HUES64 (cell line): ENCODE results near the gene EIF6.

ENCODE experiments used
- H3K27ac ChIP-seq: 2 replicates; pipeline ENCODE4 v1.7.0; 2013; ENCODE audit warnings: low read depth, low read length, inconsistent platforms
- H3K27me3 ChIP-seq: 2 replicates; pipeline ENCODE4 v1.6.1; 2013; ENCODE audit warnings: mild to moderate bottlenecking, low read length; ENCODE audit not compliant: insufficient read depth
- H3K36me3 ChIP-seq: 2 replicates; pipeline ENCODE4 v1.6.1; 2013; ENCODE audit warnings: mild to moderate bottlenecking, low read length; ENCODE audit not compliant: insufficient read depth
- H3K4me1 ChIP-seq: 2 replicates; pipeline ENCODE4 v1.6.1; 2013; ENCODE audit warnings: mild to moderate bottlenecking, low read length, moderate library complexity; ENCODE audit not compliant: insufficient read depth
- H3K4me3 ChIP-seq: 2 replicates; pipeline ENCODE4 v1.5.1; 2013; ENCODE audit warnings: mild to moderate bottlenecking, low read length, moderate library complexity
- H3K9ac ChIP-seq: 2 replicates; pipeline ENCODE4 v1.6.1; 2013; ENCODE audit warnings: mild to moderate bottlenecking, low read depth, low read length
- H3K9me3 ChIP-seq: 2 replicates; pipeline ENCODE4 v1.6.1; 2013; ENCODE audit warnings: low read depth, low read length; ENCODE audit not compliant: insufficient read depth
- WGBS: fragments of 150-250, 120-280 bp; methylation state at CpG from one replicate; pipeline ENCODE4 v1.1.7; 2013; ENCODE audit warnings: missing lambda C conversion rate; 5-methylcytosine and 5-hydroxymethylcytosine counted together

The EIF6 gene

GRCh38 chr20:35292504-35293285, 8.1 kb upstream of the EIF6 start:
- H3K4me1 ChIP-seq: no peaks in the 10 kb centered on the region
- no peaks in the 10 kb centered on the region for H3K36me3 ChIP-seq
- H3K9ac ChIP-seq: no peak overlapping the region
- H3K27me3 ChIP-seq: no peaks in the 10 kb centered on the region
- no peak overlapping the region for H3K27ac ChIP-seq
- no peaks in the 10 kb centered on the region for H3K9me3 ChIP-seq
- WGBS: 90% methylated on average over 23 of the region's 23 CpGs
- H3K4me3 ChIP-seq: no peak overlapping the region

- Histone ChIP-seq H3K36me3 (no peaks in the 10 kb centered on the region), H3K4me3 (no peak within 1 kb of the TSS), H3K9ac (no peak within 1 kb of the TSS), H3K4me1 (no peaks in the 10 kb centered on the region), H3K27me3 (no peaks in the 10 kb centered on the region), H3K27ac (no peak within 1 kb of the TSS), H3K9me3 (no peaks in the 10 kb centered on the region)
- 92% methylated on average over 40 of the region's 40 CpGs for WGBS
These were observed 7.3 kb upstream of the EIF6 start, which contains the start of gene FAM83C for GRCh38 chr20:35291654-35292503. Gene FAM83C, minus strand, starts transcription at chr20:35292425. Its CDS starts 121 bp downstream, at chr20:35292304.

GRCh38 chr20:35290887-35291417, 6.4 kb upstream of the EIF6 start:
- Histone ChIP-seq H3K9me3 (no peaks in the 10 kb centered on the region), H3K4me3 (no peak overlapping the region), H3K27ac (no peak overlapping the region), H3K4me1 (no peaks in the 10 kb centered on the region), H3K27me3 (no peaks in the 10 kb centered on the region), H3K9ac (no peak overlapping the region), H3K36me3 (no peaks in the 10 kb centered on the region)
- WGBS: 86% methylated on average over 7 of the region's 7 CpGs

GRCh38 chr20:35290186-35290886, 5.8 kb upstream of the EIF6 start:
- no peaks in the 10 kb centered on the region for H3K27me3 ChIP-seq
- no peaks in the 10 kb centered on the region for H3K36me3 ChIP-seq
- no peak overlapping the region for H3K4me3 ChIP-seq
- WGBS: 79% methylated on average over 7 of the region's 7 CpGs
- H3K27ac ChIP-seq: no peak overlapping the region
- no peak overlapping the region for H3K9ac ChIP-seq
- H3K4me1 ChIP-seq: no peaks in the 10 kb centered on the region
- H3K9me3 ChIP-seq: no peaks in the 10 kb centered on the region

- WGBS: 90% methylated on average over 19 of the region's 19 CpGs
- H3K36me3 ChIP-seq: no peaks in the 10 kb centered on the region
- no peak overlapping the region for H3K4me3 ChIP-seq
- no peaks in the 10 kb centered on the region for H3K9me3 ChIP-seq
- H3K4me1 ChIP-seq: 0 out of 2 replicates have a peak, but pooled peaks cover 2% of the 10 kb centered on the region
- no peak overlapping the region for H3K9ac ChIP-seq
- no peaks in the 10 kb centered on the region for H3K27me3 ChIP-seq
- H3K27ac ChIP-seq: no peak overlapping the region
These were observed 3.9 kb upstream of the EIF6 start for GRCh38 chr20:35288325-35289060.

- H3K27me3 ChIP-seq: no peaks in the 10 kb centered on the region
- WGBS: 93% methylated on average over 28 of the region's 28 CpGs
- no peak overlapping the region for H3K27ac ChIP-seq
- H3K4me3 ChIP-seq: no peak overlapping the region
- H3K9me3 ChIP-seq: no peaks in the 10 kb centered on the region
- peaks cover 5% of the 10 kb centered on the region; the same call in 1 of the 2 replicates for H3K4me1 ChIP-seq
- no peak overlapping the region for H3K9ac ChIP-seq
- peaks cover 3% of the 10 kb centered on the region for H3K36me3 ChIP-seq
These were observed 3.1 kb upstream of the EIF6 start for GRCh38 chr20:35287509-35288324.

- 91% methylated on average over 17 of the region's 17 CpGs for WGBS
- H3K27ac ChIP-seq: no peak overlapping the region
- H3K36me3 ChIP-seq: peaks cover 10% of the 10 kb centered on the region
These were observed 2.4 kb upstream of the EIF6 start for GRCh38 chr20:35286899-35287508.

GRCh38 chr20:35286077-35286898, 1.7 kb upstream of the EIF6 start:
- no peak overlapping the region for H3K4me3 ChIP-seq
- peaks cover 16% of the 10 kb centered on the region for H3K36me3 ChIP-seq
- H3K27ac ChIP-seq: no peak overlapping the region
- peaks cover 5% of the 10 kb centered on the region; the same call in 1 of the 2 replicates for H3K4me1 ChIP-seq
- no peaks in the 10 kb centered on the region for H3K27me3 ChIP-seq
- no peak overlapping the region for H3K9ac ChIP-seq
- 93% methylated on average over 12 of the region's 12 CpGs for WGBS
- no peaks in the 10 kb centered on the region for H3K9me3 ChIP-seq

More at GRCh38 chr20:35286899-35287508, 2.4 kb upstream of the EIF6 start:
- no peak overlapping the region for H3K9ac ChIP-seq
- no peak overlapping the region for H3K4me3 ChIP-seq
- no peaks in the 10 kb centered on the region for H3K27me3 ChIP-seq
- H3K9me3 ChIP-seq: no peaks in the 10 kb centered on the region
- peaks cover 5% of the 10 kb centered on the region; the same call in 1 of the 2 replicates for H3K4me1 ChIP-seq

- Histone ChIP-seq H3K27ac (no peak overlapping the region), H3K4me1 (peaks cover 5% of the 10 kb centered on the region; the same call in 1 of the 2 replicates), H3K9me3 (no peaks in the 10 kb centered on the region), H3K9ac (no peak overlapping the region), H3K36me3 (peaks cover 20% of the 10 kb centered on the region), H3K4me3 (no peak overlapping the region), H3K27me3 (no peaks in the 10 kb centered on the region)
- 92% methylated on average over 5 of the region's 5 CpGs for WGBS
These were observed 1.2 kb upstream of the EIF6 start for GRCh38 chr20:35285806-35286076.
